GM18519 (cell line): ENCODE data around the gene AHDC1.
"Not testable (repeated sequence)": the region's sequence is repeated elsewhere in the genome, so short reads cannot be mapped to it uniquely, and the experiment has no call there.

Source experiments
- ATAC-seq: cut with Tn5 transposase; IDR thresholded peaks from one replicate; pipeline ENCODE4 v1.9.1; 2021; ENCODE audit warnings: mild to moderate bottlenecking, moderate library complexity; ENCODE audit not compliant: unreplicated experiment, low FRiP score

The AHDC1 gene

DNA sequence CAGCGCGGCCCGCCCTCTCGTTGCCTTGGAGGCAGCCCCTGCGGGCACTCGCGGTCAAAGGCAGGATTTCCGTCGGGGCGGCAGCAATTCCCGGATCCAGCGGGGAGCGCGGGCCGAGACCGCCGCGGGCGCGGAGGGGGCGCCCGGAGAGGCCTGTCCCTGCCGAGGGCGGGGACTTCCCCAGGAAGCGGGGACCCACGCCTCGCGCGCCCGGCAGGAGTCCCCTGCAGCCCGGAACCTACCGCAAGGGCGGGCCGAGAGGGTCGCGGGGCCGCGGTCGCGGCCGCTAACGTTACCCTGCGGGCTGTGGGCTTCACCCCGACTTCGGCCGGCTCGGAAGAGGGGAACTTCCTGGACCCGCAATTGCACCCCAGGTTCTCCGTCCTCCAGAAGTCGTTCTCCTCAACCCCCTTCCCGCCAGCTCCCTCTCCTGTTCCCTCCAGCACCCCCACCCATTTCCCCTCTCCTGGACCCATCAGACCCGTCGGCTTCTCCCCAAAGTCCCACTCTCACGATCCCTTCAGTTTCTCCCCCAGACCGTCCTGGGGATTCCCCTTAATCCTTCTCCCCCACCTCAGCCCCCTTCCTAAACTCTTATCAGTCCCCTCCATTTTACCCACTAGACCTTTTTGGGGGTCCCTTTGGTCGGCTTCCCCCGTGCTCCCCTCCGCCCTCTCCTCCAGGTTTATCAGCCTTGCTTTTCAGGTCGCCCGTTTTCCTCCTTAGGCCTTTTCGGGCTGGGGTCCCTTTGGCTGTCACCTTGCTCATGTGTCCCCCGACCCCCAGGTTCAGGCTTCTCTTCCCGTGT, 30.4 kb upstream of the AHDC1 start:
- ATAC-seq, result no peak

DNA sequence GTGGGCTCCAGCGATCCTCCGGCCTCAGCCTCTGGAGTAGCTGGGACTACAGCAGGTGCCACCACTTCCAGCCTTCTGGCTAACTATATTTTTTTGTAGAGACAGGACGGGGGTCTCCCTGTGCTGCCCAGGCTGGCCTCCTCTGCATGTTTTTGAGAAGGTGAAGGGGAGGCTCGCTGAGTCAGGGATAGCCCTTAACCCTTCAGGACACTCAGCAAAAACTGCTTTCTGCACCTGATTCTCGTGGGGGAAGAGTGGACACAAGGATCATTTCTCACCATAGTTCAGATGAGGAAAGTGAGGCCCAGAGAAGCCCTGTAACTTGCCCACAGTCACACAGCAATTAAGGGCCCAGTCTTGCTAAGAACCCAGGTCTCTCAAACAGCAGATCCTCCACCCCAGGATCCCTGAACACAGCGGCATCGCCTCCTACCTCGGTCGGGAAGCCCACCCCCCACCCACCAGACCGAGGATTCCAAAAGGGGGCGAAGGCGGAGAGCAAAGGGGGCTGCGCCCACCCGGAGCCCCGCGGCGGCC, 29.8 kb upstream of the AHDC1 start:
- ATAC-seq, result no peak

DNA sequence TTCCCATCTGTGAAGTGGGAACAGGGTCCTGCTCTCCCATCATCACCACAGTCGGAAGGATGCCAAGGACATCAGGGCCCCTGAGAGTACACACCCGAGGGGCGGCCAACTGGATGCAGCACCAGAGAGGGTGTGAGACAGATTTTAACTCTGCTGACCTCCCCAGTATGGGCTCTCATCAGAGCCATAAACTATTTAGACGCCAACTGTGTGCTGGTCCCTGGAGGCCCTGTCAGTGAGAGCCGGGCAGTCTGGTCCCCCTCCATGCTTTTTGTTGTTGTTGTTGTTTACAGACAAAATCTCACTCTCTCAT, 29.3 kb upstream of the AHDC1 start:
- ATAC-seq, result no peak

DNA sequence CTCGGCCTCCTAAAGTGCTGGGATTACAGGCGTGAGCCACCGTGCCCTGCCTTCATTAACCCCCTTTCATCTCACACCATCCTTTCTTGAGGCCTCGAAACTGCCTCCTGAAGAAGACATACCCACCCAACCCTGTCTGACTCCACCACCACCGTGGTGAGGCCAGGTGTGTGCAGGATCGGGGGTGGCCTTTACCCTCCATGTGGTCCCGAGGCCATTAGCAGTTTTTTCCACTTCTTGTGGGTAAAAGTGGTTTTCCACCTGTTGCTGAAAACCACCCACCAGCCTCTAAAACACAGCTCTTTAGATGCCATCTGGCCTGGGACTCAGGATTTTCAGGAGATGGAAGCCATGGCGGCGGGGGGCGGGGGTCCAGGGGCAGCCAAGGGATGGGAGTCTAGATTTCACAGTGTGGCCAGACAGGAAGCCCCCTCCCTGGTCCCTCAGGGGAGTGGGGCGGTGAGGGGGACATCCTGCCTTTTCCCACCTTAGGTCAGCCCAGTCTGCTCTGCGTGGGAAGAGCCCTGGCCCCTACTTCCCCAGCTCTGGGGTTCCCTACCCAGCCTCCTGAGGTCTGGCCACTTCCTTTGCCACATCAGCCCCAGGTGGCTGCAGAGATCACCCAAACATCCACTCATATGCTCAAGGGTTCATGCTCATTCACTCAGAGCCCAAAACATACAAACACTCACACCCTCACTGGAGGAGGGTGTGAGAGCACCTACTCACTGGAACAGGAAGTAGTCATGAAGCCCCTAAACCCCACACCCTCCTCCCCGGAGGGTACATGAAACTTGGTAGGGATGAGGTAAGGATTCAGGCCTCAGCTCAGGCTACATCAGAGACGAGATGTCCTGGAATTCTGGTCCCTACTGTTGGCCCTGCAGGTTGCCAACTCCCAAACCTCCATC, 28.7 kb upstream of the AHDC1 start:
- no peak for ATAC-seq

DNA sequence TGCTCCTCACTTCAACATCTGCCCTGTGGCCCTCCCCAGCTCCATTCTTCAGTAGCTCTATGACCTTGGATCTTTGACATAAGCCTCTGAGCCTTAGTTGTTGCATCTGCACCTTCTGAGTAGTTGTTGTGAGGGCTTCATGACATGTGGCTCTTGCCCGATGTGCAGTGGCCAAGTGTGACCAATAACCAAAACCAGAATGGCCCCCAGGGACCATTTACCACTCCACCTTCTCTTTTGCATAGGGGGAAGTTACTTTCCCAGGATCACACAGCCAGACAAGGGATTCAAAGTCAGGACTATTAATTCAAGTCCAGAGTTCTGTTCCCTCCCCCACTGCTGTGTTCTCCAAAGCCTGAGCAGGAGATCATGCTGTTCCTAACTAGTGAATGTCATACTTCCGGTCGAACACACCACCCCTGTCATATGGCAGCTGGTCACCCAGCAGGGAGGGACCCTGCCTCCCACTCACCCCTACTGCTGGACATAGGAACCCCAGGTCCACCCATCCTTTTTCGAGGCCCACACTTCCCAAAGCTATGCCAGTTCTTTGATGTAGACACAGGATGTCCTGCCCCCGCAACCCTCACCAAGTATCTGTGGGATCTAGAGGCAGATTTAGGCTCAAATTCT, 27.0 kb upstream of the AHDC1 start:
- no peak for ATAC-seq

DNA sequence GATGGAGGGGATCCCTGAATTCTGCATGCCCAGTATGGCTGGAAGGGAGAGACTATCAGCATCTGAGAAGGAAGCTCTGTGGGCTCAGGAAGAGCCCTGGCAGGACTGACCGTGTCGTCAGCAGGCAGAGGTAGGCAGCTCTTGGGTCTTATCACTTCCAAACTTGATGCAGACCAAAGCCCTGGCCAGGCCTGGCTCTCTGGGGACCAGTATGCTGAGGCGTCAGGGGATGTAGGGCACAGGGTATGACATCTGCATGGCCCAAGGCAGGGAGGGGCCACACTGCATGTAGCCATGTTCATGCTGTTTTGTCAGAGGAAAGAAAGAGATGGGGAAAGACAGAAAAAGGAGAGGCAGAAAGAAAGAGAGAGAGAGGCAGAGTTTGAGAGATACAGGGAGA, 24.8 kb upstream of the AHDC1 start:
- no peak for ATAC-seq

DNA sequence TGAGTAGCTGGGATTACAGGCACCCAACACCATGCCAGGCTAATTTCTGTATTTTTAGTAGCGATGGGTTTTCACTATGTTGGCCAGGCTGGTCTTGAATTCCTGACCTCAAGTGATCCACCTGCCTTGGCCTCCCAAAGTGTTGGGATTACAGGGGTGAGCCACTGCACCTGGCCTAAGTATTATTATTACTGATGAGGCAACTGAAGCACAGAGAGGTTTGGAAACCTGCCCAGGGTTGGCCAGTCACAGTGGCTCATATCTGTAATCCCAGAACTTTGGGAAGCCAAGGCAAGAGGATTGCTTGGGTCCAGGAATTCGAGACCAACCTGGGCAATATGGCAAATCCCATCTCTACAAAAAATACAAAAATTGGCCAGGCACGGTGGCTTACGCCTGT, 23.8 kb upstream of the AHDC1 start:
- not testable (repeated sequence) for ATAC-seq

DNA sequence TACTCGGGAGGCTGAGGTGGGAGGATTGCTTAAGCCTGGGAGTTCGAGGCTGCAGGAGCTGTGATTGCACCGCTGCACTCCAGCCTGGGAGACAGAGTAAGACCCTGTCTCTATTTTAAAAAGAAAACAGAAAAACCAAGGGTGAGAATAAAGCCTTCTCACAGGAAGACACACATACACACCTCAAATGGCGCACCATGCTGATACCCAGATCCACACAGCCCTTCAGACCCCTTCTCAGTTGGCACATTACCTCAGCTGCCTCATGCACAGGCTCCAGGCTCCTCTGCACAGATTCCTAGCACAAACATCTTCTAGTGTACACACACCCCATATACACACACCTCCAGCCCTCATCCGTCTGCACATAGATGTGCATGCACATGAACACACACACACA, 23.1 kb upstream of the AHDC1 start:
- ATAC-seq, result no peak

DNA sequence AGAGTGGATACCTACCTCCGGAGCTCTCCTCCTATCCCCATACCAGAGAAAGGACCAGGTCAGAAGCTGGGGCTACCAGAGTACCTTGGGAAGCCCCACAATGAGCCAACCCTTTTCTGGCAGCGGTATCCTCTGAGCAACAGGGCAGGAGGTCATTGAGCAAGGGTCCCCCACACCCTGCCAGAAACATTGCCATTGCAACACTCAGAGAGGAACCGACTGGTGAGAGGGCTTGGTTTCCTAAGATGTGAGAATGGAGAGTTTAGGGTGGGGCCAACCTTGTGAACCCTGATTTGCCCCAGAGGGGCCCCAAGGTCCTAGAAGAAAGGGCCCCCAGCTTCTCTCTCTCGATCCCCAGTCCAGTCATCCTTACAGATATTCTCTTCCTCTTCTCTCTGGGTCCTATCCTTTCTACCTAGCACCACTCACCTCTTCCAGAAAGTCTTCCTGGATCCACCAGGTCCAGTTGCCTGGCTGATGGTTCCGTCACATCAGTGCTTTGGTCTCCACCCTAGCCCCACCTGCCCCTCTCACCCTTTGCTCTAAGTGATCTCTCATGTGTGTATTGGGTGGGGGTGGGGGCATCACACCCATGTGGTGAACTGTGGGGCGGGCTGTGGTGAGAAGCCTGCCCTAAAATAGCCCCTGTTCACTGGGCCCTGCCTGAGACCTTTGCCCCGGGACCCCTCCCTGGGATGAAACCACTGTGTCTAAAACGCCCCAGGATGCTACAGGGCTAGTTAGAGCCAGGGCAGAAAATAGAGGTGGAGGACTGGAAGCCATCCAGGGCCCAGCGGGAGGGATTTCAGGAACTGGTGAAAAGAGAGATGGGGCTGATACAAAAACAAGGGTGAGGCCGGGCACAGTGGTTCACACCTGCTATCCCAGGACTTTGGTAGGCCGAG, 22.3 kb upstream of the AHDC1 start:
- no peak for ATAC-seq

DNA sequence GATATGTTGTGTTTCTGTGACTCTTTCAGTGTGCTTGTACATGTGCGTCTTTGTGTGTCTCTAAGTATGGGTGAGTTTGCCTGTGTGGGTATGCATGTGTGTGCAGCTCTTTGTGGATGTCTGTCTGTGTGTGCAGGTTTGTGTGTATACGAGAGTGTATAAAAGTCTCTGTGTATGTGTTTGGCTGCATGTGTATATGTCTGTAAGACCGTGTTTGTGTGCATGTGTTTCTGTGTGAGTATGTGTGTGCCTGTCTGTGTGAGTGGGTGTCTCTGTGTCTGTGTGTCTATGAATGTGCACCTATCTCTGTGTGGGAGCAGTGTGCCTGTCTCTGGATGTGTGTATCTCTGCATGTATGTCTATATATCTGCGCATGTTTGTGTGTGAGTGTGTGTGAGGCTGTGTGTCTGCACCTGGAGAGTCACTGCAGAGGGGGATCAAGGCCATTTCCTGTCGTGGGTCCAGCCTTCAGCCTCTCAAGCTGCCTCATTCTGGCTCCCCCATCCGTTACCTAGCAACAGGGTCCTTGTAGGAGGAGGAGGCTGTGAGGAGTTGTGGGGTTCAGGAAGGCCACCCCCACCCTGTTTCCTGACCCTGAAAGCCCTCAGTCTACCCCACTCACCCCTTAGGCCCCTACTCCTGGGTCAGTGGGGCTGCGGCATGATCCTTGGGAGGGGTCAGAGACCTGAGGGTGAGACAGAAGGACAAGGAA, 20.7 kb upstream of the AHDC1 start:
- ATAC-seq, result no peak

DNA sequence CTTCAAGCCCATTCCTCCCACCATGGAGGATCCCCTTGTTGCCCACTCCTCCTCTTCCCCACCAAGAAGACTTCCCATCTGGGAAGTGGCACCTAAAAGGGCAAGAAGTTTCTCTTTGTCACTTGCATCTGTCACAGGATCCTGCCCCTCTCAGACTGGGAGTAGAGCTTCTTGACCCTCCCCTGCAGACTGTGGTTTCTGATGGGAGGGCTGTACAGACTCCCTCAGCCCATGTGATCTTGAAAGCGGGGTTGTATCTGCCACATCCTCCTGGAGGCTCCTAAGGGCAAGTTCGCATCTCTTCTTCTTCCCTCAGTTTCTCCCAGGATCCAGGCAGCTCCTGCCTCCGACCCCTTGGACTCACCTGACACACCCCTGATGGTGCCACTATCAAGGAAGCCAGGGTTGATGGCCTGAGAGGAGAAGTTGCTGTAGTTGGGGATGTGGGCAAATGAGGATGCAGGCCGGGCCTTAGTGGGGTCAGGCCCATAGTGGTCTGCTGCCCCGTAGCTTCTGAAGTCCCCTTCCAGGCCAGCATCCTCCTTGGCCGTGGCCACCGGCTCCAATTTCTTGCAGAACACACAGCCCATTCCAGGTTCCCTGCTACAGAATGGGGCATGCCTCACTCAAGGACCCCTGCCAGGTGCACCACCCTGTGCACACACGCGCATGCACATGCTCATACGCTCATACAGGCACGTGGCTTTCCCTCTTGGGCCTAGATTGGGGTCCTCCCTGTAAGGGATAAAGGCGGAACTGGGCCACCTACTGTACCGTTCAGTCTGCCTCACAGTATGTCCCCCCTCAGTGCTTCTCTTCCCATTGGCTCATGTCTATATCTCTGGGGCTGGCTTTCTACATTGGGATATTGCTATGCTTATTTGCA, 19.6 kb upstream of the AHDC1 start:
- no peak for ATAC-seq

DNA sequence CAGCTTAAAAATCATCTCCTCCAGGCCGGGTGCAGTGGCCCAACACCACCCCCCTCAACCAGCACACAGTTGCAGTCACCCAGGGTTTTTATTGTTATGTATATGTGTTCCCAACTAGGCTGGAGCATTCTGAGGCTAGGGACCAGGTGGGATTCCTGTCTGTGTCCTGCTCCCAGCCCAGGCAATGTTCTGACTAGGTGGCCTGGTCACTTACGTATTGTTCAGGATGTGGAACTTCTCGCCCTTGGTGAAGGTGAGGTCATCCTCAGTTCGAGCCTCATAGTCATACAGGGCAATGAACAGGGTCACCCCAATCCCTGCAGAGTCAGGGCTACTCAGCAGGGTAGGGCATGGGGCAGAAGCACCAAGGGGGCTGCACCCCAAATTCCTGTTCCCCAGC, 18.9 kb upstream of the AHDC1 start:
- no peak for ATAC-seq

DNA sequence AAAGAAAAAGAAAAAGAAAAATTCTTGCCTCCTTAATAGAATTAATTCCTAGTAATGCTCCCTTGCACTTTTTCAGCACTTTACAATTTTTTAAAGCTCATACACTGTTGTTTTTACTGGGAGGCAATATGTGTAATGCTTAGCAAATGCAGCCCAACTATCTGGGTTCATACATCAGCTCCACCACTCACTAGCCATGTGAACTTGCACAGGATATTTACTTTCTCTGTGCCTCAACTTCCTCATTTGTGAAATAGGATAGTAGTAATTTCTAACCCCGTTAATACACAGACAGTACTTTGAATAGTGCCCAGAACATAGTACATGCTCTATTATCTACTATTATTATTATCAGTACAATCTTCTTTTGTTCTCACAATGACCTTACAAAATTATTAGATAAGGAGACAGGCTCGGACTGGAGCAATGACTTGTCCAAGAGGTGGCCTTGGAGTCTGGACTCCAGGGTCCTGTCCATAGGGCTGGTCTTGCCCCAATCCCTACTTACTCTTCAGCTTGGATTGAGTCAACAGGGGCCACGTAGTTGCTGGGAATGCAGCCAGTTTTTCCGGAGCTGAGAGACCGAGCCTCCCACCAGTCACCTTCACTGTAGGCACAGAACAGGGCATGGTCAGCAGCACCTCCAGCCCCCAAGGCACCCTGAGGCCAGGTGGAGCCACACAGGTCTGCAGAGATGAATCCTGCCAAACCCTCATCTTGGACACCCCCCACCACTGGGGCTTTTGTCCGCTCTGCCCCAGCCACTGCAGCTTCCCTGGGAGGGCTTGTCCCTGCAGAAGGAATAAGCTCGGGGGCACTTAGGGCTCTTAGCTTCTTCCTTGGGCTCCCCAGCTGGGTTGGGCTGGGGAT, 17.3 kb upstream of the AHDC1 start:
- no peak for ATAC-seq

DNA sequence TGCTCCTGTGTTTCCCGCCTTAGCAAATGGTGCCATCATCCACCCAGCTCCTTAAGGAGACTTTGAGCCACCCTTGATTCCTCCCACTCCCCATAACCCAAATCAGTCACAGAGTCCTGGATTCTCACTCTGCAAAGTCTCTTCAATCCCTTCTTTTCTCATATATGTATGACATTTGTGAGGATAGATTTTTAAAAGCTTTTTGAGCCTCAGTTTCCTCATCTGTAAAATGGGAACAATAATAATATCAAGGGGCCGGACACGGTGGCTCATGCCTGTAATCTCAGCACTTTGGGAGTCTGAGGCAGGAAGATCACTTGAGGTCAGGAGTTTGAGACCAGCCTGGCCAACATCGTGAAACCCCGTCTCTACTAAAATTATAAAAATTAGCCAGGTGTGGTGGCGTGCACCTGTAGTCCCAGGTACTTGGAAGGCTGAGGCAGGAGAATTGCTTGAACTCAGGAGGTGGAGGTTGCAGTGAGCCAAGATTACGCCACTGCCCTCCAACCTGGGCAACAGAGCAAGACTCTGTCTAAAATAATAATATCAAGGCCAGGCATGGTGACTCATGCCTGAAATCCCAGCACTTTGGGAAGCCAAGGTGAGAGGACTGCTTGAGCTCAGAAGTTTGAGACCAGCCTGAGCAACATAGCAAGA, 16.0 kb upstream of the AHDC1 start:
- not testable (repeated sequence) for ATAC-seq

DNA sequence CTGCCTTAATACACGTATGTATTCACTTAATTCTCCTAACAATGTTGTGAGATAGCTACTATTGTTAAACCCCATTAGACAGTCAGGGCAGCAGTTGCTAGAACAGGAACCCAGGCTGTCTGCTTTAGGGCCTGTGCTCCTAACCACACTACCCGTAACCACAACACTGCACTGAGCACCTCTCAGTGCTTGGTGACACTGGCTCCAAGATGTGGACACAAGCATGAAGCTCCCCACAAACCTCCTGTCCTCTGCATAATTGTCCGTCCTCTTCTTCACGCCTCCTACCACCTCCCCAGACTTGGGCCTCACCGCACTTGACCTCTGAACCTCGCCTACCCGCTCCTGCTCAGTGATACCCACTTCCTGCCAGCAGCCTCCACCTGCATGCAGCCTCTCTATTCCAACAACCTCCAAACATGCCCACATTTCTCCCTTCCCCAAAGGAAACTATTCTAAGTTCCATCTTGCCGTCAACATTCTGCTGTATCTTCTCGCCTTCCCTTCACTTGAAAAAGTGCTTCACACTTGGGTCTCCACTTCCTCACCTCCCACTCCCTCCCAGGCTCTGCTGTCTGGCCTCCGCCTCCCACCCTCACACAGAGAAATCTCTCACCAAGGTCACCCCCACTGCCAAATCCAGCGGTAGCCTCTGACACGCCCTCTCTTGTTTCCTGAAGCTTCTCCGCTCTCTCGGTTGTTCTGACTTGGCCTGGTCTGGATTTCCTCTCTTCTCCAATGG, 14.6 kb upstream of the AHDC1 start:
- ATAC-seq, result no peak

DNA sequence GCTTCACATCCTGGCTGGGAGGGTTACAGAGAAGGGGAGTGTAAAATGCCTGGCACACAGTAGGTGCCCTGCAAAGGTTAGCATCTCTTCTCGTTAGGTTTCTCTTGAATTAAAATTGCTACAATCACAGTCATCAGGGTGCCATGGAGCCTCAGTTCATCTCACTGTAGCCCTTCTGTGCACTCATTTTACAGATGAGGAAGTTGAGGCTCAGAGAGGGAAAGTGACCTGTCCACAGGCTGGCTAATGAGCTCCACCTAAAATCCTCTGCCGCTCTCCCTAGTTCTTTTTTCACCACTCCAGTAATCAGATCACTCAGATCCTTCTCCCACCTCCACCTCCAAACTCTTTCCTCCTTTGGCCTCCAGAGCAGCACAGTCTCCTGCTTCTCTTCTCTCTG, 13.5 kb upstream of the AHDC1 start:
- ATAC-seq, result no peak
